ENCODE results near the gene ZNF430.
"Not testable (repeated sequence)": the region's sequence is repeated elsewhere in the genome, so short reads cannot be mapped to it uniquely, and the experiment has no call there.

ZNF430 gene

GRCh38 chr19:21020298-21021227 is at the start of gene ZNF430:
Gene ZNF430, plus strand, starts transcription at chr19:21020657. Its CDS starts 144 bp downstream, at chr19:21020801.
- peak; percentile 99 for DNase-seq (ENCODE audit: low read depth, low spot score)

DNA sequence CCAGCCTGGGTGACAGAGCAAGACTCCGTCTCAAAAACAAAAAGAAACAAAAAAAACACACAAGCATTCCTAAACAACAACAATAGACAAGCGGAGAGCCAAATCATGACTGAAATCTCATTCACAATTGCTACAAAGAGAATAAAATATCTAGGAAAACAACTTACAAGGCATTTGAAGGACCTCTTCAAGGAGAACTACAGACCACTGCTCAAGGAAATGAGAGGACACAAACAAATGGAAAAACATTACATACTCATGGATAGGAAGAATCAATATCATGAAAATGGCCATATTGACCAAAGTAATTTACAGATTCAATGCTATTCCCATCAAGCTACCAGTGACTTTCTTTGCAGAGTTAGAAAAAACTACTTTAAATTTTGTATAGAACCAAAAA is 27.7 kb upstream of the ZNF430 start:
- DNase-seq (ENCODE audit: low read depth, low spot score): not testable (repeated sequence)

DNA sequence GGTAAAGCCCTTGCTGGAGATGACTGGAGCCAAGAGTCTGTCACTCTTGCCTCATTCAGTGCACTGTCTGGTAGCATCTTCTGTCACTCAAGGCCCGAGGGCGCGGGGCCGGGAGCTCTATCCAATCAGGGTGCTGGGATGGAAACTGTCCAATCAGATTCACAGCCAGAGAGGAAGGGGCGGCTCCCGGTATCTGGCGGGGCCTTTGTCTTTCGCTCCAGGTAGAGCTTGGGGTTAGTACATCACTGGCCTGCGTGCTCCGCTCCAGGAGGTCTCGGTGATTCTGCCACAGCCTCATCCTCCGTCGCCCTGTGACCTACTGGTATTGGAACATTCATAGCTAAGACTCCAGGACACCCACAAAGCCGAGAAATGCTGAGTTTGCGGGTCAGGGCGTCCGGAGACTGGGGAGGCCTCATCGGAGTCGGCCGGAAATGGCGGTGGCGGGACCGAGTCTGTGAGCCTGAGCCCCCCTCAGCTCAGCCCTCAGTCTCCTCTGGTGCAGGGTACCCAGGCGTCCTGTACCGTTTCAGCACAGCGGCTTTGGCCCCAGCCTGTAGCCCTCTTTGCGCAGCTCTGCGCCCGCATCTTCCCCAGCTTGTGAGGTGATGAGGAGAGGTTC is 20.6 kb upstream of the ZNF430 start:
- DNase-seq (ENCODE audit: low read depth, low spot score): peak; percentile 98

DNA sequence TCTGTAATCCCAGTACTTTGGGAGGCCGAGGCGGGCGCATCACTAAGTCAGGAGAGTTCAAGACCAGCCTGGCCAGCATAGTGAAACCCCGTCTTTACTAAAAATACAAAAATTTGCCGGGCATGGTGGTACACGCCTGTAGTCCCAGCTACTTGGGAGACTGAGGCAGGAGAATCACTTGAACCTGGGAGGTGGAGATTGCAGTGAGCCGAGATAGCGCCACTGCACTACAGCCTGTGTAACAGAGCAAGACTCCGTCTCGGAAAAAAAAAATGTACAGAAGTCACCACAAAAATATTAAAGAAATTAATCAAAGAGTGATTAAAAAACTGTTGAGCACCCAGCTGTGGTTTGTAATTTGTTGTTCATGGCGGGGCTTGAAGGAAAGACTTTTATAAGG is 781 bp downstream of the ZNF430 start:
- not testable (repeated sequence) for DNase-seq (ENCODE audit: low read depth, low spot score)

DNA sequence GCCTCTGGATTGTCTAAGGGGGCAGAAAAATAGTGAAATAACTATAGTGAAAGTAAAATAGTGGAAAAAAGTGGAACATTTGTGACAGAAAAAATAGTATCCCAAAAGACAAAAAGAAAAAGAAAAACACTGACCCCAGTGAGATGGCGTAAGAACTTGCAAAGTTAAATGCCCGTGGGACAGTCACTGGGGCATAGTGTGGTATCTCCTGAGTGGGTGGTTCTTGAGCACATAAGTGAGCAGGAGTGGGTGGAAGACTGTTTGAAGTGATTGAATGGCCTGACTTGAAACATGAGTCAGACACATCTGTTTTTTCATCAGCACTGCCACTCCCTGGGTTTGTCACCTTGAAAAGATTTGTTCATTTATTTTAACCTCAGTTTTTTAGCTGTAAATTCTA is 2.5 kb downstream of the ZNF430 start:
- no peak for DNase-seq (ENCODE audit: low read depth, low spot score)

DNA sequence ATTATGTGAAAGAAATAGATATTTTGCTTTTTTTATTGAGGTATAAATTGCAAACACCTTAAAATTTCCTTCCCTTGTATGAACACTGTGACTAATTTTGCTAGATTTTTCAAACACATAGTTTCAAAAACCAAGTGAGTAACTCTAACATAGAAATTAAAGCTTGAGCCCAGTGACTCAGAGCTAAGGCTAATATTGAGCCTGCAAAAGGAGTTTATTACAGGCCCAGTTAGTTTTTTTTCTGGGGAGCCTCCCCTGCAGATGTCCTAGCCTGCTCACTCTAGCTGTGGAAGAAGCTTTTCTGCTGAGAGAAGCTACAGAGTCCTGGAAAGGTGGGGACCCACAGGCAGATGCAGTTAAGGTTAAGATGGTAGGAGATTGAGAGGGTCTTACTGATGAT is 3.4 kb downstream of the ZNF430 start:
- DNase-seq (ENCODE audit: low read depth, low spot score): no peak

DNA sequence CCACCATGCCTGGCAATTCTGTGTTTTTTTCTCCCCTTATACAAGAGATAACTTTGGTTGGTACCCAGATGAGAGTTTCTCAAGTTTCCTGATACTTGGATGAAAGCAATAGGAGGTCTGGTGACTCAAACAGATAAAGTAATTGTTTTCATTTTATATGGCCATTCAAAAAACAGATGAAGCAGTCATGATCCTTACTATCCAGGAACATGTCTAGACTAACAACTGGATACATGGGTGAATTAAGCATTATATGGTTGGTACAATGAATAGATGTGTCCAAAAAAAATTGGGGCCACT is 8.5 kb downstream of the ZNF430 start:
- DNase-seq (ENCODE audit: low read depth, low spot score): no peak

- no peak for DNase-seq (ENCODE audit: low read depth, low spot score)
Observed at GRCh38 chr19:21045028-21045427, 24.6 kb downstream of the ZNF430 start.

DNA sequence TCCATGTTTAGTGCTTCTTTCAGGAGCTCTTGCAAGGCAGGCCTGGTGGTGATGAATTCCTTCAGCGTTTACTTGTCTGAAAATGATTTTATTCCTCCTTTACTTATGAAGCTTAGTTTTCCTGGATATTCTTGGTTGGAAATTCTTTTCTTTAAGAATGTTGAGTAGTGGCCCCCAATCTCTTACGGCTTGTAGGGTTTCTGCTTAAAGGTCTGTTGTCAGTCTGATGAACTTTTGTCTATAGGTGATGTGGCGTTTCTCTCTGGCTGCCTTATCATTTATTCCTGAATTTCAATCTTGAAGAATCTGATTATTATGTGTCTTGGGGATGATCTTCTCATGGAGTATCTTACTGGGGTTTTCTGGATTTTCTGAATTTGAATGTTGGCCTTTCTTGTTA is 26.0 kb downstream of the ZNF430 start:
- no peak for DNase-seq (ENCODE audit: low read depth, low spot score)

DNA sequence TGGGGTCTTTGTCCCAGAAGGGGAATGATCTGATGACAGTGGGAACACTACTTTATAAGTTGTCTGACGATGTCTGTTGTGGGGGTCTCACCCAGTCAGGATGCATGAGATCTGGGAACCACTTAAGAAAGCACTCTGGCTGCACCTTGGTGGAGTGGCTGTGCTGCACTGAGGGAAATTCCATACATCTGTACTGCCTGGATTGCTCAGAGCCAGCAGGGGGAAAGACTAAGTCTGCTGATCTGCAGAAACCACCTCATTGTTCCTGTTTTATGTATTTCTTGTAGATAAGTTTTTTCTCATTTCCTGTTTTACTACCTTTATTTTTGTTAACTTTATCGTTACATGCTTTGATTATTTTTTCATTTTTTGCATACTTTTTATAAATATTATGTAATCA is 27.3 kb downstream of the ZNF430 start:
- no peak for DNase-seq (ENCODE audit: low read depth, low spot score)

DNA sequence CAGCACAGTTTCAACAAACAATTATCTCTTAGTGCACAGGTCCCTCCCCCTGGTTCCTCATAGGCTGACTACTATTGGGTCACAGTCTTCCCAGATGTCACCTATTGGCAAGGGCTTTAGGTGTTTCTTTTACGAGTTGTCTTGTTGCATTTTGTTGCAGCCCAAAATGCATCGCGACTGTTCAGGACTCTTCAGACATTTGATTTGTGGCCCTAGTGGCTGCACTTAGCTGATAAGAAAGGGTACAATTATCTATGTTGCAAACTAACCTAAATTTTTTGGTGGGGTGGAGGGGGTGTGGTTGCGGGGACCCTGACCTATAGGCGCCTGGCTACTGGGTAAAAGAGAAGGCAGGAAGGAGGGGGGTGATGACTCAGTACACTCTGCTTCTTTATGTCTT is 32.4 kb downstream of the ZNF430 start:
- DNase-seq (ENCODE audit: low read depth, low spot score): no peak

- DNase-seq (ENCODE audit: low read depth, low spot score): no peak
Observed at GRCh38 chr19:21065336-21065735, 44.9 kb downstream of the ZNF430 start.

GRCh38 chr19:21082011-21082975 is 61.8 kb downstream of the ZNF430 start, which contains the start of gene ZNF714:
Gene ZNF714, plus strand, starts transcription at chr19:21082203. Its CDS starts 16,066 bp downstream, at chr19:21098269.
- DNase-seq (ENCODE audit: low read depth, low spot score): peak; percentile 99

DNA sequence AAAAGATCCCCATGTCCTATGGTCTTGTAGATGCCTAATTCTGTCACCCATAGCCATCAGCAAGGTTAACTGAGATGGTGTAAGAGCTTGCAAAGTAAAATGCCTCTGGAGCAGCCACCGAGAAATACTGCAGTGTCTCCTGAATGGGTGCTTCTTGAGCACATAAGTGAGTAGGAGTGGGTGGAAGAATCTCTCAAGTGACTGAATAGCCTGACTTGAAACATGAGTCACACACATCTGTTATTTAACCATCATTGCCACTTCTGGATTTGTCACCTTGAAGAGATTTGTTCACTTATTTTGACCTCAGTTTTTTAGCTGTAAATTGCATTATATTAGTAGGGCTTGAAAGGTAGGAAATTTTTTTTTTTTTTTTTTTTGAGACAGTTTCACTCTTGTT is 63.9 kb downstream of the ZNF430 start:
- DNase-seq (ENCODE audit: low read depth, low spot score): no peak

GRCh38 chr19:21087871-21088270 is 67.4 kb downstream of the ZNF430 start:
- DNase-seq (ENCODE audit: low read depth, low spot score): no peak

DNA sequence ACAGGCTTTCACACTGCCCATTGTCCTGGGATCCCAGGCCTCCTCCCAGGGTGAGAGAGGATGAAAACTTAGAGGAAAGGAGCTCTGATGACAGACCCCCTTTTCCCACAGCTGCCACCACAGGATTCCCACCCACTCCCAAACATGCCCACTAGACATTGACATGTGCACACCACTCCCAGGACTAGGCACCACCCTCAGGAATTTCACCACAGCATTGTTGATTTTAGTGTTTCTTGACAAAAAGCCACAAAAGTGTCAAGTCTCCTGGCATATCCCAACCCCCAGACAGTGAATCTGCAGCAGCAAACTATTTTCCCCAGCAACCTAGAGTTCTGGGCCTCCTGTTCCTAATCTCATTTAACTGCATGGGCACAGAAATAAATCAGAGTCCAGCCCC is 71.7 kb downstream of the ZNF430 start:
- DNase-seq (ENCODE audit: low read depth, low spot score): no peak

DNA sequence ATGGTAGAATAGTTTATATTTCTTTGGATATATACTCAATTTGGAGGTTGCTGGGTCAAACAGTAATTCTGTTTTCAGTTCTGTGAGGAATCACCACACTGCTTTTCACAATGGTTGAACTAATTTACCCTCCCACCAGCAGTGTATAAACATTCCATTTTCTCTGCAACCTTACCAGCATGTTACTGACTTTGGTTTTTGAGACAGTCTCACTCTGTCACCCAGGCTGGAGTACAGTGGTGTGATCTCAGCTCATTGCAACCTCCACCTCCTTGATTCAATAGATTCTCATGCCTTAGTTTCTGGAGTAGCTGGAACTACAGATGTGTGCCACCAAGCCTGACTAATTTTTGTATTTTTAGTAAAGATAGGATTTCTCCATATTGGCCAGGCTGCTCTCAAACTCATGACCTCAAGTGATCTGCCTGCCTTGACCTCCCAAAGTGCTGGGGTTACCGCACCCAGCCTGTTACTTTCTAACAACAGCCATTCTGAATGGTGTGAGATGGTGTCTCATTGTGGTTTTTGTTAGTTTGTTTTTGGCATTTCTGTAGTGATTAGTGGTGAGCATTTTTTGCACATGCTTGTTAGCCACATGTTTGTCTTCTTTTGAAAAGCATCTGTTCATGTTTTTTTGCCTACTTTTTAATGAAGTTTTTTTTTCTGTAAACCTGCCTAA is 74.0 kb downstream of the ZNF430 start:
- no peak for DNase-seq (ENCODE audit: low read depth, low spot score)

DNA sequence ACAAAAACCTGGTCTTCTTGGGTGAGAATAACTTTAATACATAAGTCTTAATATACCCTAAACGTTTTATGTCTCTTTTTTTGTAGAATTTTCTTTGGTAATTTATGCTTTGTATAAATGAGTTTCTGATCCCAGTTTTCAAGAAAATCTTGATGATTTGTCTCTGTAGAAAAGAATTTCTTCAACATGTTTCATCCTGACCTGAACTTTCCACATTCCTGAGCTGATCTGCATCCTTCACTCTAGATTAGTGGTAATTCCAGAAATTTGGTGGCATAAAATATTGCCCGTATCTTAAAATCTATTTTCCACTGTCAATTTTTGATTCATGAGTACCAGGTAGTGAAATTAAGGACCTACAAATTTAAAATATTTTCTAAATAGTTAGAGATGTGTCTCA is 77.8 kb downstream of the ZNF430 start:
- no peak for DNase-seq (ENCODE audit: low read depth, low spot score)

DNA sequence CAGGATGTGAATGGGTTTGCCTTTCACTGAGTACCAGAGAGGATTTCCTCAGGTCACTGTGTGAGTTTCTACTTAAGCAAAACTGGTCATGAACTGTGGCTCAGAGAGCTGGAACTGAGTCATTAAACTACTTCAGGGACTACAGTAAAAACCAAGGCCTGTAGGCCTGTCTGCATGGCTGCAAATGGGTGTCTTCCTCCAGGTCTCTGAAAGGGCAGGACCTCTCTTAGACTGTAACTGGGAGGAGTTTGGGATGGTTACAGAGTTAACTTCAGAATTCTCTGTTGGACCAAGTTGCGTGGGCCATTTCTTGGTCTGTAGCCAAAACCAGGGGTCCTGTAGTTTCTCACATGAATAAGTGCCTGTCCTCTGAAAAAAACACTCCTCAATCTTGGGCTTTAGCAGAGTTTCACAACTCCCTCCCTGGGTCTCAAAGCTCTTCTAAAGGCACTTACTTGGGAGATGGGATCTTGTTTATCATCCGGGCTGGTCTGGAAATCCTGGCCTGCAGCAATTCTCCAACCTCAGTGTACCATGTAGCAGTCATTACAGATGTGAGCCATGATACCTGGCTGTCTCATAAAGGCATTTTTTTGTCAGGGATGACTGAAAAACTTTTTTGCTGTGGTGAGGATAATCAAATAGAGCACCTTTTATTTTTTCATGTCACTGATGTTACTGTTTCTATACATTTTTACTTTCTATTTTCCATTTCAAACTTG is 81.2 kb downstream of the ZNF430 start:
- DNase-seq (ENCODE audit: low read depth, low spot score): no peak

DNA sequence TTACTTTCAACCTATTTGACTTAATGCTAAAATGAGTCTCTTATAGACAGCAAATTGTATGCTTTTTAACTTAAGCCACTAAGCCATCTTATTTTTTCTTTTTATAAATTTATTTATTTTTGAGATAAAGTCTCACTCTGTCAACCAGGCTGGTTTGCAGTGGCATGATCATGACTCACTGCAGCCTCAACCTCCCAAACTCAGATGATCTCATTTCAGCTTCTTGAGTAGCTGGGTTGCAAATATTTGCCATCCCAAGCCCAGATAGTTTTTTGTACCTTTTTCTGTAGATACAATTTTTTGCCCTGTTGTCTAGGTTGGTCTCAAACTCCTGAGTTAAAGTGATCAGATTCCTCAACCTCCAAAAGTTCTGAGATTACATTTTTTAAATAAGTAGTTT is 88.7 kb downstream of the ZNF430 start:
- no peak for DNase-seq (ENCODE audit: low read depth, low spot score)
